SH-SY5Y (cell line): Measurements from ENCODE around the gene MBD6.

Experiments used
- GATA2 ChIP-seq: IDR thresholded peaks from 2 replicates; pipeline ENCODE4 v1.6.1; 2011; ENCODE audit warnings: mild to moderate bottlenecking, low read depth, low read length
- GATA3 ChIP-seq: IDR thresholded peaks from 2 replicates; pipeline ENCODE4 v1.6.1; 2011; ENCODE audit warnings: low read depth, mild to moderate bottlenecking, low read length, moderate library complexity

GRCh38 chr12:57474862-57475261 is 47.8 kb upstream of the MBD6 start:
- TF ChIP-seq GATA2 = no peak
- TF ChIP-seq GATA3 = no peak
